ENCODE data around the gene SLC9B2. TPM values are rescaled to one million over a fixed set of nuclear protein-coding genes. Genes with fewer than 3 reads are reported as not detected.

Gene SLC9B2
- total and polyA plus RNA-seq, 2 experiments from 2014 or later = 4.4 to 13.0 TPM

DNA sequence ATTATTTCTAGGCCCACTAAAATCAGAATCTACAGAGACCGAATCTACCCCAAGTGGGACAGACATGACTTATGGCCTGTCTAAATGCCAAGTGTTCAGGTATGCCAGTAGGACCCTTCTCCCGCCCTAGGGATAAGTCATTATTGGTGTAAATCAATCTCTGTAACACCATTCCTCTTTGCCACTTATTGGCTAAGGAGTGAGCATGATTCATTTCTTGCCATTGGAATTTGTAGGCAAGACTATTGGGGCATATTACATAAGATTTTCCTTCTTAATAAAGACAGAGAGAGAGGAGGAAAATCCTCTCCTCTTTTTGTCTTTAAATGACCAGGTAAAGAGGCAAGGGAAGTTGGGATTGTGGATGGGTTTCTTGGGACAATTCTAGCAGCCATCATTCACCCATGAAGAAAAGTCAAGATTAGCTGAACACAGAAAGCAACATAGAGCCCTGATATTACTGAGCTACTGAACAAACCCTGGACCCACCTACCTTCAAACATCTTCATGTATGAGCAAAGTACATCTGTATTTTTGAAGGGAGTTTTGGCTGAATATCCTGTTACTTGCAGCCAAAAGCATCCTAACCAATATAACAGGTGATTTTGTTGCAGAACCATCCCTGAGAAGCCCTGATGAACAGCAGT lies 2.6 kb downstream of the SLC9B2 start:
- ATAC-seq (no peak), DNase-seq (ENCODE audit: low spot score) (no peak)
- no peaks in the 10 kb centered on the region for H4K20me1 ChIP-seq (replicated peaks; ENCODE audit: insufficient read depth)
- H3K27ac ChIP-seq (ENCODE audit: low read depth) = no peak overlapping the region
- H3K36me3 ChIP-seq (ENCODE audit: insufficient read depth) = no peaks in the 10 kb centered on the region
- Mint-ChIP-seq H3K4me1 (peaks cover 18% of the 10 kb centered on the region), H3K4me3 (no peak overlapping the region), H3K9me3 (no peaks in the 10 kb centered on the region), H3K36me3 (ENCODE audit: low read depth) (no peaks in the 10 kb centered on the region; the same call in 2 of the 3 replicates), H3K27me3 (ENCODE audit: insufficient read depth, low read depth, poor library complexity) (peaks cover 13% of the 10 kb centered on the region), H3K27ac (no peak overlapping the region)
- H3F3A ChIP-seq (replicated peaks; ENCODE audit: low read depth) = no peaks in the 10 kb centered on the region
- H3K4me2 ChIP-seq = no peak overlapping the region
- no peak for TF ChIP-seq ZNF114 (CRISPR knock-in tag; IDR thresholded peaks at IDR 0.05)
- no peak overlapping the region for H3K4me3 ChIP-seq
- no peak overlapping the region for H2AFZ ChIP-seq
- peaks cover 4% of the 10 kb centered on the region; the same call in 1 of the 2 replicates for H3K4me1 ChIP-seq (ENCODE audit: insufficient read depth)
- H3K9me2 ChIP-seq (ENCODE audit: insufficient read depth) = no peaks in the 10 kb centered on the region
- H3K27me3 ChIP-seq (ENCODE audit: insufficient read depth) = peaks cover 39% of the 10 kb centered on the region
- no peaks in the 10 kb centered on the region for H3K79me2 ChIP-seq (replicated peaks; ENCODE audit: insufficient read depth)

DNA sequence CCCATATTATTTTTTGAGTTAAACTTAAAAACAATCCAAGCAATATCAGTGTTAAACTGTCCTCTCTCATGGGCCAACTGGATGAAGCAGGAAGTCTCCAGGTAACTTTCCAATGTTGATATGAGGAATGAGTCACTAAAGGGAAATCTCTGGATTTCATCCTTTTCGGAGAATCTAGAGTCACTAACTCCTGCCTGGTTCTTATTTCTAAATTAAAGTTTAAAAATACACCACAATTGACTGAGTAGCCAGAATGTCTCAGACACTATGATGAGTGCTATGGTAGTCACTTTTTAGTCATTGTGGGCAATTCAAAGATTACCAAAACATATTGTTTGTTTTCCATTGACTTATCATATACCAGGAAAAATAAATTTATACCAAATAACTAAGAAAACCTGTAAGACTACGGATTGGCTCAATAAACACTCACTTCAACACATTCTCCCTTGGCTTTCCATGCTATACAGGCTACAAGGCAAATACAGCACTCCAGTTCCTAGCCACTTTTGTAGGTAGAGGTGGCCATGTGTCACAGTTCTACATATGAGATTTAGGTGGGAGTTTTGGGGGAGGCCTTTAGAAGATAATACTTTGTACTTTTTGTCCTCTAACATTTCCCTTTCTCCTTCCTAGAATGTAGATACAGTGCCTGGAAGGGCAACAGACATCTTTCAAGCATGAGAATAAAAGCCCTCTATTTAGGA lies 8.6 kb downstream of the SLC9B2 start:
- peaks cover 13% of the 10 kb centered on the region; the same call in 2 of the 3 replicates for H3K4me1 Mint-ChIP-seq
- Histone ChIP-seq H3F3A (replicated peaks; ENCODE audit: low read depth) (no peaks in the 10 kb centered on the region), H3K9me2 (ENCODE audit: insufficient read depth) (no peaks in the 10 kb centered on the region), H4K20me1 (replicated peaks; ENCODE audit: insufficient read depth) (0 out of 2 replicates have a peak, but pooled peaks cover 4% of the 10 kb centered on the region), H3K4me2 (no peak overlapping the region), H3K27ac (ENCODE audit: low read depth) (no peak overlapping the region), H3K79me2 (replicated peaks; ENCODE audit: insufficient read depth) (no peaks in the 10 kb centered on the region), H3K27me3 (ENCODE audit: insufficient read depth) (no peaks in the 10 kb centered on the region), H2AFZ (no peak overlapping the region), H3K4me3 (no peak overlapping the region), H3K36me3 (ENCODE audit: insufficient read depth) (no peaks in the 10 kb centered on the region), H3K4me1 (ENCODE audit: insufficient read depth) (no peaks in the 10 kb centered on the region)
- H3K9me3 Mint-ChIP-seq = no peaks in the 10 kb centered on the region
- H3K4me3 Mint-ChIP-seq = no peak overlapping the region
- DNase-seq (ENCODE audit: low spot score) (no peak), ATAC-seq (no peak)
- H3K27ac Mint-ChIP-seq = no peak overlapping the region
- H3K36me3 Mint-ChIP-seq (ENCODE audit: low read depth) = no peaks in the 10 kb centered on the region
- peaks cover 2% of the 10 kb centered on the region for H3K27me3 Mint-ChIP-seq (ENCODE audit: insufficient read depth, low read depth, poor library complexity)
- TF ChIP-seq POLR2AphosphoS5 (IDR thresholded peaks at IDR 0.05; ENCODE audit: low read depth) = no peak
- no peak for TF ChIP-seq CREB1 (CRISPR knock-in tag; IDR thresholded peaks at IDR 0.05; ENCODE audit: low read depth)
- TF ChIP-seq EZH2 (IDR thresholded peaks at IDR 0.05; ENCODE audit: low read depth, unreplicated experiment) = no peak
- no peak for TF ChIP-seq ZNF114 (CRISPR knock-in tag; IDR thresholded peaks at IDR 0.05)
- no peak for TF ChIP-seq STAT1 (IDR thresholded peaks at IDR 0.05; ENCODE audit: unreplicated experiment)
- TF ChIP-seq, protein P1, sequence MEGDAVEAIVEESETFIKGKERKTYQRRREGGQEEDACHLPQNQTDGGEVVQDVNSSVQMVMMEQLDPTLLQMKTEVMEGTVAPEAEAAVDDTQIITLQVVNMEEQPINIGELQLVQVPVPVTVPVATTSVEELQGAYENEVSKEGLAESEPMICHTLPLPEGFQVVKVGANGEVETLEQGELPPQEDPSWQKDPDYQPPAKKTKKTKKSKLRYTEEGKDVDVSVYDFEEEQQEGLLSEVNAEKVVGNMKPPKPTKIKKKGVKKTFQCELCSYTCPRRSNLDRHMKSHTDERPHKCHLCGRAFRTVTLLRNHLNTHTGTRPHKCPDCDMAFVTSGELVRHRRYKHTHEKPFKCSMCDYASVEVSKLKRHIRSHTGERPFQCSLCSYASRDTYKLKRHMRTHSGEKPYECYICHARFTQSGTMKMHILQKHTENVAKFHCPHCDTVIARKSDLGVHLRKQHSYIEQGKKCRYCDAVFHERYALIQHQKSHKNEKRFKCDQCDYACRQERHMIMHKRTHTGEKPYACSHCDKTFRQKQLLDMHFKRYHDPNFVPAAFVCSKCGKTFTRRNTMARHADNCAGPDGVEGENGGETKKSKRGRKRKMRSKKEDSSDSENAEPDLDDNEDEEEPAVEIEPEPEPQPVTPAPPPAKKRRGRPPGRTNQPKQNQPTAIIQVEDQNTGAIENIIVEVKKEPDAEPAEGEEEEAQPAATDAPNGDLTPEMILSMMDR (conservative IDR thresholded peaks at IDR 0.05; ENCODE audit: low read depth in 2 of 2) = no peak
- TF ChIP-seq JUNB (IDR thresholded peaks at IDR 0.05; ENCODE audit: unreplicated experiment) = no peak
- TF ChIP-seq EZH2phosphoT487 (IDR thresholded peaks at IDR 0.05; ENCODE audit: unreplicated experiment) = no peak
- TF ChIP-seq ZNF331 (CRISPR knock-in tag; IDR thresholded peaks at IDR 0.05; ENCODE audit: low read depth) = no peak
- no peak for TF ChIP-seq NANOG (IDR thresholded peaks at IDR 0.05; ENCODE audit: borderline replicate concordance)
- TF ChIP-seq, protein P2, sequence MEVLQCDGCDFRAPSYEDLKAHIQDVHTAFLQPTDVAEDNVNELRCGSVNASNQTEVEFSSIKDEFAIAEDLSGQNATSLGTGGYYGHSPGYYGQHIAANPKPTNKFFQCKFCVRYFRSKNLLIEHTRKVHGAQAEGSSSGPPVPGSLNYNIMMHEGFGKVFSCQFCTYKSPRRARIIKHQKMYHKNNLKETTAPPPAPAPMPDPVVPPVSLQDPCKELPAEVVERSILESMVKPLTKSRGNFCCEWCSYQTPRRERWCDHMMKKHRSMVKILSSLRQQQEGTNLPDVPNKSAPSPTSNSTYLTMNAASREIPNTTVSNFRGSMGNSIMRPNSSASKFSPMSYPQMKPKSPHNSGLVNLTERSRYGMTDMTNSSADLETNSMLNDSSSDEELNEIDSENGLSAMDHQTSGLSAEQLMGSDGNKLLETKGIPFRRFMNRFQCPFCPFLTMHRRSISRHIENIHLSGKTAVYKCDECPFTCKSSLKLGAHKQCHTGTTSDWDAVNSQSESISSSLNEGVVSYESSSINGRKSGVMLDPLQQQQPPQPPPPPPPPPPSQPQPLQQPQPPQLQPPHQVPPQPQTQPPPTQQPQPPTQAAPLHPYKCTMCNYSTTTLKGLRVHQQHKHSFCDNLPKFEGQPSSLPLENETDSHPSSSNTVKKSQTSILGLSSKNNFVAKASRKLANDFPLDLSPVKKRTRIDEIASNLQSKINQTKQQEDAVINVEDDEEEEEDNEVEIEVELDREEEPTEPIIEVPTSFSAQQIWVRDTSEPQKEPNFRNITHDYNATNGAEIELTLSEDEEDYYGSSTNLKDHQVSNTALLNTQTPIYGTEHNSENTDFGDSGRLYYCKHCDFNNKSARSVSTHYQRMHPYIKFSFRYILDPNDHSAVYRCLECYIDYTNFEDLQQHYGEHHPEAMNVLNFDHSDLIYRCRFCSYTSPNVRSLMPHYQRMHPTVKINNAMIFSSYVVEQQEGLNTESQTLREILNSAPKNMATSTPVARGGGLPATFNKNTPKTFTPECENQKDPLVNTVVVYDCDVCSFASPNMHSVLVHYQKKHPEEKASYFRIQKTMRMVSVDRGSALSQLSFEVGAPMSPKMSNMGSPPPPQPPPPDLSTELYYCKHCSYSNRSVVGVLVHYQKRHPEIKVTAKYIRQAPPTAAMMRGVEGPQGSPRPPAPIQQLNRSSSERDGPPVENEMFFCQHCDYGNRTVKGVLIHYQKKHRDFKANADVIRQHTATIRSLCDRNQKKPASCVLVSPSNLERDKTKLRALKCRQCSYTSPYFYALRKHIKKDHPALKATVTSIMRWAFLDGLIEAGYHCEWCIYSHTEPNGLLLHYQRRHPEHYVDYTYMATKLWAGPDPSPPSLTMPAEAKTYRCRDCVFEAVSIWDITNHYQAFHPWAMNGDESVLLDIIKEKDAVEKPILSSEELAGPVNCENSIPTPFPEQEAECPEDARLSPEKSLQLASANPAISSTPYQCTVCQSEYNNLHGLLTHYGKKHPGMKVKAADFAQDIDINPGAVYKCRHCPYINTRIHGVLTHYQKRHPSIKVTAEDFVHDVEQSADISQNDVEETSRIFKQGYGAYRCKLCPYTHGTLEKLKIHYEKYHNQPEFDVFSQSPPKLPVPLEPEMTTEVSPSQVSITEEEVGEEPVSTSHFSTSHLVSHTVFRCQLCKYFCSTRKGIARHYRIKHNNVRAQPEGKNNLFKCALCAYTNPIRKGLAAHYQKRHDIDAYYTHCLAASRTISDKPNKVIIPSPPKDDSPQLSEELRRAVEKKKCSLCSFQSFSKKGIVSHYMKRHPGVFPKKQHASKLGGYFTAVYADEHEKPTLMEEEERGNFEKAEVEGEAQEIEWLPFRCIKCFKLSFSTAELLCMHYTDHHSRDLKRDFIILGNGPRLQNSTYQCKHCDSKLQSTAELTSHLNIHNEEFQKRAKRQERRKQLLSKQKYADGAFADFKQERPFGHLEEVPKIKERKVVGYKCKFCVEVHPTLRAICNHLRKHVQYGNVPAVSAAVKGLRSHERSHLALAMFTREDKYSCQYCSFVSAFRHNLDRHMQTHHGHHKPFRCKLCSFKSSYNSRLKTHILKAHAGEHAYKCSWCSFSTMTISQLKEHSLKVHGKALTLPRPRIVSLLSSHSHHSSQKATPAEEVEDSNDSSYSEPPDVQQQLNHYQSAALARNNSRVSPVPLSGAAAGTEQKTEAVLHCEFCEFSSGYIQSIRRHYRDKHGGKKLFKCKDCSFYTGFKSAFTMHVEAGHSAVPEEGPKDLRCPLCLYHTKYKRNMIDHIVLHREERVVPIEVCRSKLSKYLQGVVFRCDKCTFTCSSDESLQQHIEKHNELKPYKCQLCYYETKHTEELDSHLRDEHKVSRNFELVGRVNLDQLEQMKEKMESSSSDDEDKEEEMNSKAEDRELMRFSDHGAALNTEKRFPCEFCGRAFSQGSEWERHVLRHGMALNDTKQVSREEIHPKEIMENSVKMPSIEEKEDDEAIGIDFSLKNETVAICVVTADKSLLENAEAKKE (CRISPR knock-in tag; IDR thresholded peaks at IDR 0.05) = no peak
- TF ChIP-seq, protein P3, sequence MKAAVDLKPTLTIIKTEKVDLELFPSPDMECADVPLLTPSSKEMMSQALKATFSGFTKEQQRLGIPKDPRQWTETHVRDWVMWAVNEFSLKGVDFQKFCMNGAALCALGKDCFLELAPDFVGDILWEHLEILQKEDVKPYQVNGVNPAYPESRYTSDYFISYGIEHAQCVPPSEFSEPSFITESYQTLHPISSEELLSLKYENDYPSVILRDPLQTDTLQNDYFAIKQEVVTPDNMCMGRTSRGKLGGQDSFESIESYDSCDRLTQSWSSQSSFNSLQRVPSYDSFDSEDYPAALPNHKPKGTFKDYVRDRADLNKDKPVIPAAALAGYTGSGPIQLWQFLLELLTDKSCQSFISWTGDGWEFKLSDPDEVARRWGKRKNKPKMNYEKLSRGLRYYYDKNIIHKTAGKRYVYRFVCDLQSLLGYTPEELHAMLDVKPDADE (IDR thresholded peaks at IDR 0.05) = no peak
